ENCODE measurements around the gene XYLB. TPM values are rescaled to one million over a fixed set of nuclear protein-coding genes. Genes with fewer than 3 reads are reported as not detected.
A peak's percentile ranks its signal among the peaks of the same experiment; 100 is the strongest.

The XYLB gene
- total RNA-seq, 1 donor from 2014 or later = 6.9 TPM

DNA sequence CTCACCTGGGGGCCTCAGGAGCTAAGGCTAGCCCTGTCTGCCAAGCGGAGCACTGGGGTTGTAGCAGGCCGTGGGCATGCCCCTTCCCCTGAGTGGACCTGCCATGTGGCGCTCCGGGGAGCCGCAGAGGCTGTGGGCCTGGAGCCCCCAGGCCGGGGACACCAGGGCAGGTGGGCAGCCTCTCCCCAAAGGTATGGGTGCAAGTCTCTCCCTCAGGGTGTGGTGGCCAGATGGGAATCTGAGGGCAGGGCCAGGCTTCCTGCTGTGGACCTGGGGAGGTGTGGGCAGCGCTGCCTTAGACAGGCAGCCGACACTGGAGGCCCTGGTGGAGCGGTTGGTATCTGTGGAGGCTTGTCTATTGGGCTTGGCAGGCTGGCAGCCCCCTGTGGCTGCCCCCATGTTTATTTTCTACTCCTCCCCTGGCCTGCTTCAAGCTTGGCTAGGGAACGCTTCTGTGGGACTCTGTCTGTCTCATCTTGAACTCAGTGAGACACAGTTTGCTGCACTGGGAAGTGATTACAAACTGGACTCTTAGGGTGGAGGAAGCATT is 113.0 kb downstream of the XYLB start:
- Histone ChIP-seq H3K27me3 (no peaks in the 10 kb centered on the region), H2AFZ (replicated peaks) (no peak overlapping the region), H3K4me2 (no peak overlapping the region), H4K20me1 (ENCODE audit: low read depth) (peaks cover 82% of the 10 kb centered on the region), H3K9ac (no peak overlapping the region), H3K36me3 (no peaks in the 10 kb centered on the region), H3K9me3 (ENCODE audit: low read depth) (no peaks in the 10 kb centered on the region), H3K4me3 (no peak overlapping the region), H3K4me1 (peaks cover 23% of the 10 kb centered on the region), H3F3A (ENCODE audit: low read depth) (peaks cover 17% of the 10 kb centered on the region), H3K79me2 (ENCODE audit: low read depth) (peaks cover 100% of the 10 kb centered on the region), H3K27ac (no peak overlapping the region)
- no peak for DNase-seq (ENCODE audit: low spot score)
- peak overlapping the region; percentile 18 for H3K4me3 Mint-ChIP-seq
- peaks cover 13% of the 10 kb centered on the region for H3K4me1 Mint-ChIP-seq
- no peak overlapping the region for H3K27ac Mint-ChIP-seq
- peaks cover 3% of the 10 kb centered on the region for H3K27me3 Mint-ChIP-seq (ENCODE audit: insufficient read depth, low read depth)
- H3K36me3 Mint-ChIP-seq = peaks cover 49% of the 10 kb centered on the region
- H3K9me3 Mint-ChIP-seq = peaks cover 42% of the 10 kb centered on the region
- TF ChIP-seq, protein P1, sequence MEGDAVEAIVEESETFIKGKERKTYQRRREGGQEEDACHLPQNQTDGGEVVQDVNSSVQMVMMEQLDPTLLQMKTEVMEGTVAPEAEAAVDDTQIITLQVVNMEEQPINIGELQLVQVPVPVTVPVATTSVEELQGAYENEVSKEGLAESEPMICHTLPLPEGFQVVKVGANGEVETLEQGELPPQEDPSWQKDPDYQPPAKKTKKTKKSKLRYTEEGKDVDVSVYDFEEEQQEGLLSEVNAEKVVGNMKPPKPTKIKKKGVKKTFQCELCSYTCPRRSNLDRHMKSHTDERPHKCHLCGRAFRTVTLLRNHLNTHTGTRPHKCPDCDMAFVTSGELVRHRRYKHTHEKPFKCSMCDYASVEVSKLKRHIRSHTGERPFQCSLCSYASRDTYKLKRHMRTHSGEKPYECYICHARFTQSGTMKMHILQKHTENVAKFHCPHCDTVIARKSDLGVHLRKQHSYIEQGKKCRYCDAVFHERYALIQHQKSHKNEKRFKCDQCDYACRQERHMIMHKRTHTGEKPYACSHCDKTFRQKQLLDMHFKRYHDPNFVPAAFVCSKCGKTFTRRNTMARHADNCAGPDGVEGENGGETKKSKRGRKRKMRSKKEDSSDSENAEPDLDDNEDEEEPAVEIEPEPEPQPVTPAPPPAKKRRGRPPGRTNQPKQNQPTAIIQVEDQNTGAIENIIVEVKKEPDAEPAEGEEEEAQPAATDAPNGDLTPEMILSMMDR (IDR thresholded peaks at IDR 0.05) = no peak
- TF ChIP-seq EZH2 (IDR thresholded peaks at IDR 0.05) = no peak
- TF ChIP-seq EZH2phosphoT487 (IDR thresholded peaks at IDR 0.05) = no peak

DNA sequence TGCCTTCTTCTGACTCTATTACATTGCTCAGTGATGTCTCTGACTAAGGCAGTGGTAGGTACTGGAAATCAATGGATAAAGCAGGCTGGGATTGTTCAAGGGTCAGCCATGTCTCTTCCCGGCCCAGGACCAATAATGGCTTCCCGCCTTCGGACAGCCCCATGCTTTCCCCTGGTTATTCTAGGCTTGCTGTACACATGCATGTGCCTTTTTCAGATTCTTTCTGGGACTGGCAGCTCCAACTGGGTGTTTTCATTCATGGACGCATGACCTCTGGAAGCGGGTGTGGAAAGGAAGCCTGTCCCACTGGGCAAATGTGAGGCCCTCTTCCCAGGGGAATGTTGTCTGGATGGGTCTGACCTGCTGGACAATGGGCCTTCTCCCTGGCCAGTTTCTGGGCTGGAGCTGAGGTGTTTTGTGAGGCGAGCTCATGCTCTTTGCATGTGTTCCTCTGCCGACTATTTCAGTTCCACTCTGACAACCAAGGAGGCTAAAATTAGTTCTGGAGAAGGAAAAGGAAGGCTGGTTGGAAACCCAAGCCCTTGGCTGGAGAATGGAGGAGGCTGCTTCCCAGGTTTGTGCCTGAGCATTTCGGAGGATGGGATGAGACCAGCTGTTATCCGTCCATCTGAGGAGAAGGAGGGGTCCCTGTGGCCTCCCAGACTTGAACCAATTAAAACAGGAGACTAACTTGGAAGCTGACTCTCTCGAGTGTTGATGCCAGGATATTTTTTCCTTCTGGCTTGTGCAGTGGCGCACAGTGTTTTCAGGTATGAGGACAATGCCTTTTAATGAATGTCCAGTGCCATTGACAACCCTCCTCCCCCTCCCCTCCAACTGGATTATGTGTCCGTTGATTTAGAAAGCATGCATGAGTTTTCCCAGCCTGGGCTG is 114.0 kb downstream of the XYLB start:
- H3K4me1 ChIP-seq = peaks cover 22% of the 10 kb centered on the region
- no peak overlapping the region for H3K4me3 ChIP-seq
- H3K4me2 ChIP-seq = no peak overlapping the region
- H3K27ac ChIP-seq = no peak overlapping the region
- H3K9me3 ChIP-seq (ENCODE audit: low read depth) = peaks cover 4% of the 10 kb centered on the region
- TF ChIP-seq, protein P1 (IDR thresholded peaks at IDR 0.05) = no peak
- TF ChIP-seq EZH2 (IDR thresholded peaks at IDR 0.05) (no peak), EZH2phosphoT487 (IDR thresholded peaks at IDR 0.05) (no peak)
- no peaks in the 10 kb centered on the region for H3K36me3 ChIP-seq
- Mint-ChIP-seq H3K4me3 (no peak overlapping the region), H3K36me3 (peaks cover 54% of the 10 kb centered on the region), H3K9me3 (peaks cover 47% of the 10 kb centered on the region), H3K4me1 (peaks cover 13% of the 10 kb centered on the region), H3K27me3 (ENCODE audit: insufficient read depth, low read depth) (peaks cover 2% of the 10 kb centered on the region), H3K27ac (no peak overlapping the region)
- peaks cover 100% of the 10 kb centered on the region for H3K79me2 ChIP-seq (ENCODE audit: low read depth)
- no peak for DNase-seq (ENCODE audit: low spot score)
- no peak overlapping the region for H3K9ac ChIP-seq
- peaks cover 8% of the 10 kb centered on the region for H3F3A ChIP-seq (ENCODE audit: low read depth)
- peaks cover 79% of the 10 kb centered on the region for H4K20me1 ChIP-seq (ENCODE audit: low read depth)
- H3K27me3 ChIP-seq = no peaks in the 10 kb centered on the region
- H2AFZ ChIP-seq (replicated peaks) = no peak overlapping the region

Small RNA genes lying within 50 kb of the gene (small RNA-seq; reads per million reads assigned to genes)
- not detected for gene RNU6-235P

Other genes with a start within 250 kb of the XYLB start
- gene ACAA1, start 209.7 kb upstream of the XYLB start, total RNA-seq (ENCODE audit: low replicate concordance) = 3.3 and 13.3 TPM in 2 replicates
- 3.1 and 5.5 TPM in 2 replicates for gene MYD88, start 208.1 kb upstream of the XYLB start, total RNA-seq (ENCODE audit: low replicate concordance)
- gene OXSR1, start 181.2 kb upstream of the XYLB start, total RNA-seq (ENCODE audit: low replicate concordance) = 60.2 and 65.8 TPM in 2 replicates
- 0.21 TPM in 1 of 2 replicates, not detected in the other for gene SLC22A13, start 81.0 kb upstream of the XYLB start, total RNA-seq (ENCODE audit: low replicate concordance)
- gene SLC22A14, start 64.5 kb upstream of the XYLB start, total RNA-seq (ENCODE audit: low replicate concordance) = not detected in 2 replicates
- 80.4 and 89.5 TPM in 2 replicates for gene ACVR2B, start 107.1 kb downstream of the XYLB start, total RNA-seq (ENCODE audit: low replicate concordance)
- gene EXOG, start 149.6 kb downstream of the XYLB start, total RNA-seq (ENCODE audit: low replicate concordance) = 11.6 and 13.8 TPM in 2 replicates

Data from neural progenitor cell (in vitro differentiated cells).